ENCODE measurements around the gene CLEC4G. TPM values are rescaled to one million over a fixed set of nuclear protein-coding genes. Genes with fewer than 3 reads are reported as not detected.
"Not testable (repeated sequence)": the region's sequence is repeated elsewhere in the genome, so short reads cannot be mapped to it uniquely, and the experiment has no call there.

Gene CLEC4G
- total and polyA plus RNA-seq, 5 experiments from 2014 or later = not detected

DNA sequence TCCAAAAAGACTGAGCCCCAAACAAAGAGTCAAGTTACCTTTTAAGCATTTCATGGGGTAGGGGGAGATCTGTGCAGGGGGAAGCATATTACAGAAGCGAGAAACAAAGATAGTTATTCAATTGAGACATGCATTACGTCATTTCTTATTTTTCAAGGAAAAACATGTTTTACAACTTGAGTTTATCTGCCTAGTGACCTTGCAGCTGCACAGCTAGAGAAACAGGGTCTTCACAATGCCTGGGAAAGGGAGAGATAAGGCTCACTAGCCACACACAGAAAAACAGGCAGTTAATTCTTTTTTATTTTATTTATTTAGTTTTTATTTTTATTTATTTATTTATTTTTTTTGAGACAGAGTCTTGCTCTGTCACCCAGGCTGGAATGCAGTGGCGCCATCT, 32.2 kb upstream of the CLEC4G start:
- DNase-seq, H3K4me3 Mint-ChIP-seq, H3K9me3 Mint-ChIP-seq, ATAC-seq, H3K27me3 Mint-ChIP-seq, POLR2A ChIA-PET, H3K27ac Mint-ChIP-seq, H3K36me3 Mint-ChIP-seq: not testable (repeated sequence)
- peaks cover 4 to 13% (median 8%) of the 10 kb centered on the region in 4 donors for H3K4me1 Mint-ChIP-seq

DNA sequence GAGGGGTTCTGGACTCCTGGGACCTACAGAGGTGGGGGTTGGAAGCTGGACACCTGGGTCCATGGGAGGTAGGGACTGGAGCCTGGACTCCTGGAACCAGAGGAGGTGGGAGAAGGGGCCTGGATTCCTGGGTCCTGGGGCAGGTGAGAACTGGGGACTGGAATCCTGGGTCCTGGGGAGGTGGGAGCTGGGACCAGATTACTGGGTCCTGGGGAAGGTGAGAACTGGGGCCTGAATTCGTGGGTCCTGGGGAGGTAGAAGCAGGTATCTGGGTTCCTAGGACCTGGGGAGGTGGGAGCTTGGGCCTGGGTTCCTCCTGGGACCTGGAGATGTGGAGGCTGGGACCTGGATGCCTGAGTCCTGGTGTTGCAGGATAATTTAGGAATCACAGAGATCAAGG, 31.8 kb upstream of the CLEC4G start:
- Mint-ChIP-seq H3K27me3 (peaks cover 0 to 5% (median 0%) of the 10 kb centered on the region in 5 donors), H3K36me3 (peaks cover 3 to 11% (median 7%) of the 10 kb centered on the region in 3 donors), H3K9me3 (peaks cover 1 to 14% (median 11%) of the 10 kb centered on the region in 9 donors), H3K4me1 (peaks cover 4 to 13% (median 8%) of the 10 kb centered on the region in 4 donors), H3K4me3 (no peak overlapping the region), H3K27ac (peak overlapping the region in 1 of 10 donors; percentile 56)
- DNase-seq (no peak), ATAC-seq (no peak)
- POLR2A ChIA-PET = no interaction called here

GRCh38 chr19:7762719-7763293, 30.9 kb upstream of the CLEC4G start, which contains the start of gene CLEC4M:
Gene CLEC4M (plus strand): TSS chr19:7763243. CDS start chr19:7763267, 24 bp downstream.
- Mint-ChIP-seq H3K4me1 (peaks cover 4 to 13% (median 8%) of the 10 kb centered on the region in 4 donors), H3K27me3 (peaks cover 0 to 5% (median 0%) of the 10 kb centered on the region in 5 donors), H3K36me3 (peaks cover 3 to 18% (median 14%) of the 10 kb centered on the region in 3 donors), H3K27ac (peak within 1 kb of the TSS in 2 of 10 donors; percentile 48 to 56), H3K4me3 (no peak within 1 kb of the TSS), H3K9me3 (peaks cover 4 to 22% (median 16%) of the 10 kb centered on the region in 9 donors)
- ATAC-seq (no peak), DNase-seq (no peak)
- POLR2A ChIA-PET = no interaction called here

DNA sequence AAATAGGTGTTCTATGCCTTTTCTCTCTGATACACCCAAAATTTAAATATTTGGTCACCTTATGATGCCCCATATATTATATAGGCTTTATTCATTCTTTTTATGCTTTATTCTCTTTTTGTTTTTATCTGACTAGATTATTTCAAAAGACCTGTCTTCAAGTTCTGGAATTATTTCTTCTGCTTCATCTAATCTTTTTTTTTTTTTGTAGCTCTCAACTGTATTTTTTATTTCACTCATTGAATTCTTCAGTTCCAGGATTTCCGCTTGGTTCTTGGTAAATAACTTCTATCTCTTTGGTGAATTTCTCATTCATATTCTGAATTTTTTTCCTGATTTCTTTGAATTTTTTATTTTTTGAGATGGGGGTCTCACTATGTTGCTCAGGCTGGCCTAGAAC, 27.2 kb upstream of the CLEC4G start:
- H3K9me3 Mint-ChIP-seq = peaks cover 9 to 48% (median 35%) of the 10 kb centered on the region in 9 donors
- no peaks in the 10 kb centered on the region for H3K27me3 Mint-ChIP-seq
- H3K4me1 Mint-ChIP-seq = peaks cover 4 to 13% (median 7%) of the 10 kb centered on the region in 4 donors
- H3K36me3 Mint-ChIP-seq = peaks cover 3 to 30% (median 26%) of the 10 kb centered on the region in 3 donors
- H3K4me3 Mint-ChIP-seq = no peak overlapping the region
- POLR2A ChIA-PET = no interaction called here
- no peak for DNase-seq
- no peak overlapping the region for H3K27ac Mint-ChIP-seq
- no peak for ATAC-seq

DNA sequence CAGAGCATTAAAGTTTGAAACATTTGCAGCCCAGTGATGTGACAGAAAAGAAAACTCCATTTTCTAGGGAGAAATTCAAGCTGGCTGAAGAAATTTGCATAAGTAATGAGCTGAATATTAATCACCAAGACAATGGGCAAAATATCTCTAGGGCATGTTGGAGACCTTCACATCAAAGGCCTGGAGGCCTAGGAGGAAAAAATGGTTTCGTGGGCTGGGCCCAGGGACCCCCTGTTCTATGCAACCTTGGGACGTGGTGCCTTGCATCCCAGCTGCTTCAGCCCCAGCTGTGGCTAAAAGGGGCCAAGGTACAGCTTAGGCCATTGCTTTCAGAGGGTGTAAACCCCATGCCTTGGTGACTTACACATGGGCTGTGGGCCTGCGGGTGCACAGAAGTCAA, 25.4 kb upstream of the CLEC4G start:
- ATAC-seq = no peak
- H3K27me3 Mint-ChIP-seq = no peaks in the 10 kb centered on the region
- no peak overlapping the region for H3K4me3 Mint-ChIP-seq
- POLR2A ChIA-PET = no interaction called here
- no peak overlapping the region for H3K27ac Mint-ChIP-seq
- peaks cover 9 to 49% (median 35%) of the 10 kb centered on the region in 9 donors for H3K9me3 Mint-ChIP-seq
- no peak for DNase-seq
- peaks cover under 1 to 5% (median 2%) of the 10 kb centered on the region in 4 donors for H3K4me1 Mint-ChIP-seq
- H3K36me3 Mint-ChIP-seq = peaks cover 3 to 30% (median 26%) of the 10 kb centered on the region in 3 donors

DNA sequence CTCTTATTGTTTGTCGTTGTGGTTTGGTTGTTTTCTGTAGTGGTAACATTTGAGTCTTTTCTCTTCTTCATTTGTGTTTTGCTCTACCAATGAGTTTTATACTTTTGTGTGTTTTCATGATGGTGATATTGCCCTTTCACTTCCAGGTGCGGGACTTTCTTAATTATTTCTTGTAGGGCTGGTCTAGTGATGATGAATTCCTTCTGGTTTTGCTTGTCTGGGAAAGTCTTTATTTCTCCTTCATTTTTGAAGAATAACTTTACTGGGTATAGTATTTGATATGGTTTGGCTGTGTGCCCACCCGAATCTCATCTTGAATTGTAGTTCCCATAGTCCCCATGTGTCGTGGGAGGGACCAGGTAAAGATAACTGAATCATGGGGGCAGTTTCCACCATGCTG, 24.3 kb upstream of the CLEC4G start:
- POLR2A ChIA-PET = no interaction called here
- peaks cover 1 to 10% (median 4%) of the 10 kb centered on the region in 4 donors for H3K4me1 Mint-ChIP-seq

DNA sequence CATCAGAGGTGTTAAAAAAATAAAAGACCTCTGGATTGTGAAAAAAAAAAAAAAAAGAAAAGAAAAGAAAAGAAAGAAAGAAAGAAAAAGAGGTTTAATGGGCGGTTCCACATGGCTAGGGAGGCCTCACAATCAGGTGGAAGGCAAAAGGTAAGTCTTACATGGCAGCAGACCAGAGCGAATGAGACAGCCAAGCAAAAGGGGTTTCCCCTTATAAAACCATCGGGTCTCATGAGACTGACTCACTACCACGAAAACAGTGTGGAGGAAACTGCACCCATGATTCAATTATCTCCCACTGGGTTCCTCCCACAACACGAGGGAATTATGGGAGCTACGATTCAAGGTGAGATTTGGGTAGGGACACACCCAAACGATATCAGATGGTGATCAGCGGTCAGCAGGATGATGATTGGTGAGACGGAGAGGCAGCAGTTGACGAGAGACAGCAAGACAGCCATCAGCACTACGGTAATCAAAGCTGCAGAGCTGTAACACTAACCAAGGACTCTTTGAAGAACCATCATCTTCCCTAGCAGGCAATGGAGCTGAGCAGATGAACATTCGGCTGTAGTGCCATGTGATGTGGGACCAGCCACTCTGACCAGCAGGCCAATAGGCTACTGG, 19.4 kb upstream of the CLEC4G start:
- Mint-ChIP-seq H3K27ac (peak overlapping the region in 5 of 10 donors; percentile 5 to 85 (median 72)), H3K4me1 (peaks cover 7 to 28% (median 20%) of the 10 kb centered on the region in 4 donors), H3K4me3 (peak overlapping the region in 3 of 10 donors; percentile 13 to 24 (median 21)), H3K36me3 (peaks cover 0 to 5% (median 4%) of the 10 kb centered on the region in 3 donors), H3K27me3 (peaks cover 0 to 10% (median 2%) of the 10 kb centered on the region in 5 donors), H3K9me3 (peaks cover 0 to 20% (median 13%) of the 10 kb centered on the region in 9 donors)
- ATAC-seq (peak; percentile 65 to 92), DNase-seq (peak in 3 of 10 donors; percentile 14 to 71 (median 43))
- POLR2A ChIA-PET = interaction anchor here (0.5 kb wide), 1 partner anchor 27 kb away, joined by 4 read pairs; no protein-coding TSS in a partner anchor

More for the DNA sequence above, 24.3 kb upstream of the CLEC4G start:
- DNase-seq (no peak), ATAC-seq (no peak)
- no peaks in the 10 kb centered on the region for H3K27me3 Mint-ChIP-seq
- peaks cover 3 to 30% (median 26%) of the 10 kb centered on the region in 3 donors for H3K36me3 Mint-ChIP-seq
- no peak overlapping the region for H3K4me3 Mint-ChIP-seq
- no peak overlapping the region for H3K27ac Mint-ChIP-seq
- peaks cover 9 to 49% (median 35%) of the 10 kb centered on the region in 9 donors for H3K9me3 Mint-ChIP-seq

GRCh38 chr19:7748756-7749155, 16.8 kb upstream of the CLEC4G start:
- no peaks in the 10 kb centered on the region for H3K36me3 Mint-ChIP-seq
- H3K4me1 Mint-ChIP-seq = peaks cover 9 to 39% (median 20%) of the 10 kb centered on the region in 4 donors
- H3K27ac Mint-ChIP-seq = no peak overlapping the region
- H3K9me3 Mint-ChIP-seq = peaks cover 0 to 11% (median 0%) of the 10 kb centered on the region in 9 donors
- H3K27me3 Mint-ChIP-seq = peaks cover 0 to 10% (median 2%) of the 10 kb centered on the region in 5 donors
- POLR2A ChIA-PET = interaction anchor here (0.7 kb wide), 1 partner anchor 9 kb away, joined by 3 read pairs; no protein-coding TSS in a partner anchor
- no peak for ATAC-seq
- no peak for DNase-seq
- H3K4me3 Mint-ChIP-seq = no peak overlapping the region

- Mint-ChIP-seq H3K36me3 (no peaks in the 10 kb centered on the region), H3K4me3 (no peak overlapping the region), H3K4me1 (peaks cover 9 to 41% (median 19%) of the 10 kb centered on the region in 4 donors), H3K27me3 (peaks cover 0 to 10% (median 2%) of the 10 kb centered on the region in 5 donors), H3K9me3 (peaks cover 0 to 11% (median 0%) of the 10 kb centered on the region in 9 donors), H3K27ac (no peak overlapping the region)
- no peak for DNase-seq
- POLR2A ChIA-PET = interaction anchor here (0.5 kb wide), 1 partner anchor 22 kb away, joined by 4 read pairs; no protein-coding TSS in a partner anchor
- ATAC-seq = no peak
Observed at GRCh38 chr19:7748171-7748570, 16.3 kb upstream of the CLEC4G start.

- ATAC-seq (no peak), DNase-seq (no peak)
- peak within 1 kb of the TSS in 3 of 10 donors; percentile 38 to 82 (median 53) for H3K27ac Mint-ChIP-seq
- no peak within 1 kb of the TSS for H3K4me3 Mint-ChIP-seq
- peaks cover 9 to 43% (median 19%) of the 10 kb centered on the region in 4 donors for H3K4me1 Mint-ChIP-seq
- POLR2A ChIA-PET = no interaction called here
- no peaks in the 10 kb centered on the region for H3K36me3 Mint-ChIP-seq
- peaks cover 0 to 12% (median 2%) of the 10 kb centered on the region in 5 donors for H3K27me3 Mint-ChIP-seq
- H3K9me3 Mint-ChIP-seq = peaks cover 0 to 11% (median 0%) of the 10 kb centered on the region in 9 donors
Observed at GRCh38 chr19:7746903-7747884, 15.3 kb upstream of the CLEC4G start, which contains the start of gene CD209. Gene CD209 (minus strand): TSS chr19:7747534. CDS start chr19:7747511, 23 bp downstream.

DNA sequence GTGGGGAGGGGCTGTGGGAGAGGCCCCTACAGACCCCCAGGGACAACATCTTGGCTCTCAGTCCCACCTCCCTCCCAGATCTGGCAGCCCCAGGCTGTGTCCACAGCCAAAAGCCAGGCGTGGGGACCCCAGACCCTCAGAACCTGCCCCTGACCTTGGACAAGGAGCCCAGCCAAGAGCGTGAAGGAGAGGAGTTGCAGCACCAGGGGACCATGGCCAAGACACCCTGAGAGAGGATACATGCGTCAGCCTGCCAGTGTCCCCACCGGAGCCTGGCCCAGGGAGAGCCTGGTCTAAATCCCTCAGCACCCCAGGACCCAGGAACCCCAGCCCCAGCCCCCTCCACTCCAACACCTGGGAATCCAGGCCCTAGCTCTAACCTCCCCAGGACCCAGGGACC, 14.4 kb upstream of the CLEC4G start:
- Mint-ChIP-seq H3K4me1 (peaks cover 8 to 40% (median 17%) of the 10 kb centered on the region in 4 donors), H3K27me3 (peaks cover 0 to 14% (median 2%) of the 10 kb centered on the region in 5 donors)
- H3K4me3 Mint-ChIP-seq, H3K36me3 Mint-ChIP-seq, DNase-seq, POLR2A ChIA-PET, H3K9me3 Mint-ChIP-seq, H3K27ac Mint-ChIP-seq, ATAC-seq: not testable (repeated sequence)

All from naive thymus-derived CD8-positive, alpha-beta T cell (primary cell).